ENCODE data around the gene FLT3LG. TPM values are rescaled to one million over a fixed set of nuclear protein-coding genes. Genes with fewer than 3 reads are reported as not detected.

The FLT3LG gene
- total and polyA plus RNA-seq, 9 of the 15 experiments (the other 6 are each of a cell fraction or from before 2014, with no cell fraction given), result 0.31 to 6.4 (median 1.1) TPM

- TF ChIP-seq ZNF639 (CRISPR knock-in tag; conservative IDR thresholded peaks at IDR 0.05 in 1 of 2, IDR thresholded peaks at IDR 0.05 in 1 of 2) (peak in 1 of 2 experiments; percentile 92; a peak in 2 of 4 replicates), ZNF830 (CRISPR knock-in tag; IDR thresholded peaks at IDR 0.05) (peak; percentile 35; the same call in 1 of the 2 replicates), ELF1 (tag; IDR thresholded peaks at IDR 0.05) (peak; percentile 84), MTF1 (CRISPR knock-in tag; IDR thresholded peaks at IDR 0.05; ENCODE audit: borderline replicate concordance) (no peak), ZFX (CRISPR knock-in tag; IDR thresholded peaks at IDR 0.05) (peak; percentile 83), PCBP1 (IDR thresholded peaks at IDR 0.05; ENCODE audit: low read depth, low read length, poor library complexity, severe bottlenecking) (no peak), CREM (IDR thresholded peaks at IDR 0.05; ENCODE audit: low read depth) (peak; percentile 75), CHAMP1 (IDR thresholded peaks at IDR 0.05) (no peak), ZNF263 (CRISPR knock-in tag; IDR thresholded peaks at IDR 0.05; ENCODE audit: borderline replicate concordance) (peak; percentile 73; the same call in 1 of the 2 replicates), LCOR (CRISPR knock-in tag; IDR thresholded peaks at IDR 0.05) (no peak; the same call in 1 of the 2 replicates), SIX5 (IDR thresholded peaks at IDR 0.05; ENCODE audit: borderline replicate concordance in 1 of 2, insufficient read depth in 1 of 2, low read depth in 1 of 2, low read length in 2 of 2) (0 out of 4 replicates have a peak, but pooled peaks of 1 of the 2 experiments have one; percentile 6), ZNF140 (CRISPR knock-in tag; IDR thresholded peaks at IDR 0.05) (no peak), SRSF3 (IDR thresholded peaks at IDR 0.05; ENCODE audit: insufficient read depth, low read length) (no peak), DPF2 (IDR thresholded peaks at IDR 0.05) (no peak), FOXK2 (conservative IDR thresholded peaks at IDR 0.05 in 1 of 2, IDR thresholded peaks at IDR 0.05 in 1 of 2; ENCODE audit: low read depth in 2 of 2) (peak; percentile 26 to 54; a peak in 1 of 4 replicates), PHTF2 (CRISPR knock-in tag; IDR thresholded peaks at IDR 0.05) (no peak), XRCC4 (IDR thresholded peaks at IDR 0.05; ENCODE audit: extremely low read depth, insufficient read depth, insufficient read length) (no peak), TFAM (CRISPR knock-in tag; conservative IDR thresholded peaks at IDR 0.05) (no peak)
- TF ChIP-seq, protein P1, sequence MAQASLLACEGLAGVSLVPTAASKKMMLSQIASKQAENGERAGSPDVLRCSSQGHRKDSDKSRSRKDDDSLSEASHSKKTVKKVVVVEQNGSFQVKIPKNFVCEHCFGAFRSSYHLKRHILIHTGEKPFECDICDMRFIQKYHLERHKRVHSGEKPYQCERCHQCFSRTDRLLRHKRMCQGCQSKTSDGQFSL (CRISPR knock-in tag; IDR thresholded peaks at IDR 0.05), result no peak
- TF ChIP-seq, protein P1 (tag; IDR thresholded peaks at IDR 0.05), result no peak
- TF ChIP-seq, protein P2, sequence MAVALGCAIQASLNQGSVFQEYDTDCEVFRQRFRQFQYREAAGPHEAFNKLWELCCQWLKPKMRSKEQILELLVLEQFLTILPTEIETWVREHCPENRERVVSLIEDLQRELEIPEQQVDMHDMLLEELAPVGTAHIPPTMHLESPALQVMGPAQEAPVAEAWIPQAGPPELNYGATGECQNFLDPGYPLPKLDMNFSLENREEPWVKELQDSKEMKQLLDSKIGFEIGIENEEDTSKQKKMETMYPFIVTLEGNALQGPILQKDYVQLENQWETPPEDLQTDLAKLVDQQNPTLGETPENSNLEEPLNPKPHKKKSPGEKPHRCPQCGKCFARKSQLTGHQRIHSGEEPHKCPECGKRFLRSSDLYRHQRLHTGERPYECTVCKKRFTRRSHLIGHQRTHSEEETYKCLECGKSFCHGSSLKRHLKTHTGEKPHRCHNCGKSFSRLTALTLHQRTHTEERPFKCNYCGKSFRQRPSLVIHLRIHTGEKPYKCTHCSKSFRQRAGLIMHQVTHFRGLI (CRISPR knock-in tag; IDR thresholded peaks at IDR 0.05), result no peak
Measured at GRCh38 chr19:49453013-49453756, 20.8 kb upstream of the FLT3LG start, which contains the start of gene ALDH16A1 (continued).
